SK-N-SH (cell line): ENCODE results near the gene ZFYVE21.

Experiments
- EZH2phosphoT487 ChIP-seq: fragments of 200-600 bp; sonication (generic); IDR thresholded peaks from 2 replicates; pipeline ENCODE4 v1.6.1; 2017; ENCODE audit warnings: low read depth, mixed run types, mild to moderate bottlenecking, antibody characterized with exemption, moderate library complexity, borderline replicate concordance
- GABPA ChIP-seq: IDR thresholded peaks from 2 replicates; pipeline ENCODE4 v1.4.0; 2012; ENCODE audit warnings: low read depth, mild to moderate bottlenecking
- MAX ChIP-seq: IDR thresholded peaks from 2 replicates; pipeline ENCODE4 v1.4.0; 2012; ENCODE audit warnings: low read depth
- POLR2AphosphoS5 ChIP-seq: IDR thresholded peaks from 2 replicates; pipeline ENCODE4 v1.6.1; 2012; ENCODE audit warnings: low read depth, low read length
- RFX5 ChIP-seq: IDR thresholded peaks from 2 replicates; pipeline ENCODE4 v1.6.1; 2012; ENCODE audit warnings: mild to moderate bottlenecking, improper control_type of control experiment, low read length
- TF ChIP-seq, protein P1 (sequence below): fragments of 200-600 bp; sonication (generic); IDR thresholded peaks from 2 replicates; pipeline ENCODE4 v1.6.1; 2017; ENCODE audit warnings: antibody characterized with exemption, mild to moderate bottlenecking, moderate library complexity

DNA sequence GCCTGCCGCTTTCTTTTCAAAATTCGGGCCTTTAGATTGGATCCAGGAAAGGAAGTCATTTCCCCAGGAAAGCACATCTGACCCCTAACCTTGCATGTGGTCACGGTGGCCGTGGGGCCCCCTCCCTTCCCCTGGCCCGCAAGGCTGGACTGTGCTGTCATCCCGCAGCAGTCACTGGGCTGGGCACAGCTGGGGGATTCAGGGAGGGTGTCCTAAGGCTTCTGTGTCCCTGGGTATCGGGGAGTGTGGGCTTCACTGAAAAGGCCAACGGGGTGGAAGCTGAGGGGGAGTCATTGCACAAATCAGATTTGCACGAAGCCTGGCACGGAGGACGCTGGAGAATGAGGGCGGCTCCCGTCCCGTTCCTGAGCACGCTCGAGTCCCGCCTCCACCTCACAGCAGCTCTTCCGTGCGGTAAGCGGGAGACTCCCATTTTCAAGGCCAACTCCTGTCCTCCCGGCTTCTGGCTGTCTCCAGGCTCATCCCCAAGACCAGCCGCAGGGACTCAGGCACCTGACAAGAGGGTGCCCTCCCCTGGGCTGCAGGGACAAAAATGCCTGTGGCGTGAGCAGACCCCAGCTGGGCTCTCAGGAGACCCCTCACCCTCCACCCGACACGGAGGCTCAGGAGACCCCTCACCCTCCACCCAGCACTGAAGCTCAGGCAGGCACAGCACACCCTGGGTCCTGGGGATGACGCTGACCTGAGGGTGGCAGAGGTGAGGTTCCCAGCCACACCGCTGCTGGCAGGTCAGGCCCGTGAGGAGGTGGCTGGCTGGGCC is 9.9 kb upstream of the ZFYVE21 start:
- no peak for TF ChIP-seq GABPA
- TF ChIP-seq, protein P1, sequence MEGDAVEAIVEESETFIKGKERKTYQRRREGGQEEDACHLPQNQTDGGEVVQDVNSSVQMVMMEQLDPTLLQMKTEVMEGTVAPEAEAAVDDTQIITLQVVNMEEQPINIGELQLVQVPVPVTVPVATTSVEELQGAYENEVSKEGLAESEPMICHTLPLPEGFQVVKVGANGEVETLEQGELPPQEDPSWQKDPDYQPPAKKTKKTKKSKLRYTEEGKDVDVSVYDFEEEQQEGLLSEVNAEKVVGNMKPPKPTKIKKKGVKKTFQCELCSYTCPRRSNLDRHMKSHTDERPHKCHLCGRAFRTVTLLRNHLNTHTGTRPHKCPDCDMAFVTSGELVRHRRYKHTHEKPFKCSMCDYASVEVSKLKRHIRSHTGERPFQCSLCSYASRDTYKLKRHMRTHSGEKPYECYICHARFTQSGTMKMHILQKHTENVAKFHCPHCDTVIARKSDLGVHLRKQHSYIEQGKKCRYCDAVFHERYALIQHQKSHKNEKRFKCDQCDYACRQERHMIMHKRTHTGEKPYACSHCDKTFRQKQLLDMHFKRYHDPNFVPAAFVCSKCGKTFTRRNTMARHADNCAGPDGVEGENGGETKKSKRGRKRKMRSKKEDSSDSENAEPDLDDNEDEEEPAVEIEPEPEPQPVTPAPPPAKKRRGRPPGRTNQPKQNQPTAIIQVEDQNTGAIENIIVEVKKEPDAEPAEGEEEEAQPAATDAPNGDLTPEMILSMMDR, result no peak
- TF ChIP-seq RFX5, result no peak
- TF ChIP-seq MAX, result no peak
- TF ChIP-seq POLR2AphosphoS5, result no peak
- TF ChIP-seq EZH2phosphoT487, result no peak
